HepG2 (cell line): ENCODE data around the gene LIME1. TPM values are rescaled to one million over a fixed set of nuclear protein-coding genes. Genes with fewer than 3 reads are reported as not detected.

ENCODE experiments used
- CEBPB ChIP-seq: IDR thresholded peaks from 2 replicates; pipeline ENCODE4 v1.6.1; 2011; ENCODE audit warnings: low read depth, low read length, improper control_type of control experiment, borderline replicate concordance
- JUN ChIP-seq: sonication (generic); formaldehyde crosslinking; IDR thresholded peaks from 2 replicates; pipeline ENCODE4 v1.4.0; 2020; ENCODE audit warnings: mild to moderate bottlenecking, missing genetic modification reagents
- KDM5A ChIP-seq: fragments of 200-600 bp; sonication (generic); IDR thresholded peaks from 2 replicates; pipeline ENCODE4 v1.7.0; 2018; ENCODE audit warnings: antibody characterized with exemption, mild to moderate bottlenecking, low read length, borderline replicate concordance
- MXD4 ChIP-seq: IDR thresholded peaks from 2 replicates; pipeline ENCODE4 v1.6.1; 2016; ENCODE audit warnings: mild to moderate bottlenecking, missing biosample characterization, missing genetic modification reagents
- NFE2L1 ChIP-seq: sonication (generic); formaldehyde crosslinking; IDR thresholded peaks from 2 replicates; pipeline ENCODE4 v1.4.0; 2020; ENCODE audit warnings: missing genetic modification reagents, mild to moderate bottlenecking, borderline replicate concordance
- SKI ChIP-seq: fragments of 450-650 bp; IDR thresholded peaks from one replicate; pipeline ENCODE4 v1.6.1; 2018; ENCODE audit warnings: mild to moderate bottlenecking; ENCODE audit not compliant: partially characterized antibody
- TP53 ChIP-seq: sonication (generic); formaldehyde crosslinking; conservative IDR thresholded peaks from 2 replicates; pipeline ENCODE4 v1.4.0; 2020; ENCODE audit warnings: missing genetic modification reagents
- TRIM24 ChIP-seq: sonication (generic); formaldehyde crosslinking; IDR thresholded peaks from 2 replicates; pipeline ENCODE4 v1.8.0; 2022; ENCODE audit warnings: mild to moderate bottlenecking, missing genetic modification reagents
- ZBTB1 ChIP-seq: sonication (generic); formaldehyde crosslinking; IDR thresholded peaks from 2 replicates; pipeline ENCODE4 v1.4.0; 2020; ENCODE audit warnings: missing genetic modification reagents, borderline replicate concordance
- ZFP1 ChIP-seq: IDR thresholded peaks from 2 replicates; pipeline ENCODE4 v1.6.1; 2016
- ZFP62 ChIP-seq: sonication (generic); formaldehyde crosslinking; IDR thresholded peaks from 2 replicates; pipeline ENCODE4 v1.4.0; 2020; ENCODE audit warnings: missing genetic modification reagents
- ZNF296 ChIP-seq: sonication (generic); formaldehyde crosslinking; conservative IDR thresholded peaks from 2 replicates; pipeline ENCODE4 v1.5.0; 2020; ENCODE audit warnings: mild to moderate bottlenecking, missing genetic modification reagents
- ZNF83 ChIP-seq: sonication (generic); formaldehyde crosslinking; IDR thresholded peaks from 2 replicates; pipeline ENCODE4 v1.4.0; 2020; ENCODE audit warnings: missing genetic modification reagents, mild to moderate bottlenecking, borderline replicate concordance
- ZSCAN22 ChIP-seq: sonication (generic); formaldehyde crosslinking; IDR thresholded peaks from 2 replicates; pipeline ENCODE4 v1.4.0; 2020; ENCODE audit warnings: mild to moderate bottlenecking, missing genetic modification reagents
- polyA plus RNA-seq, 8 experiments: library from polyadenylated mRNA; depleted of rRNA in 3 of 8; stranded (reverse) in 7 of 8; unstranded in 1 of 8; fragments of >200 nt; fragmentation: Illumina TruSeq in 4 of 8; extraction: Trizol in 4 of 8; gene quantifications; 2 replicates each; pipeline versions ENCODE4 v1.2.1 to v1.2.3, GENCODE V29; 2011 to 2016; ENCODE audit warnings: low read depth in 4 of 8, missing spikeins in 1 of 8, mixed read lengths in 1 of 8; ENCODE audit not compliant: insufficient read depth in 1 of 8
- total RNA-seq, 5 experiments: library from RNA; depleted of rRNA; stranded (reverse); fragments of >200 nt; fragmentation: Illumina TruSeq; extraction: Trizol; gene quantifications; 2 replicates each; pipeline ENCODE4 v1.2.3, GENCODE V29; 2016; ENCODE audit warnings: low read depth in 1 of 5
- TF ChIP-seq, protein P1 (sequence below): IDR thresholded peaks from 2 replicates; pipeline ENCODE4 v1.6.1; 2012; ENCODE audit warnings: low read depth, low read length, improper control_type of control experiment
- TF ChIP-seq, protein P2 (sequence below): sonication (generic); formaldehyde crosslinking; IDR thresholded peaks from 2 replicates; pipeline ENCODE4 v1.4.0; 2020; ENCODE audit warnings: missing genetic modification reagents
- TF ChIP-seq, protein P3 (sequence below): sonication (generic); formaldehyde crosslinking; IDR thresholded peaks from 2 replicates; pipeline ENCODE4 v1.4.0; 2020; ENCODE audit warnings: low read depth, mild to moderate bottlenecking, missing genetic modification reagents
- TF ChIP-seq, protein P4 (sequence below): sonication (generic); formaldehyde crosslinking; IDR thresholded peaks from 2 replicates; pipeline ENCODE4 v1.4.0; 2020; ENCODE audit warnings: missing genetic modification reagents, borderline replicate concordance

LIME1 gene
- total and polyA plus RNA-seq, 2 of the 13 experiments (the other 11 are each of a cell fraction or from before 2014, with no cell fraction given): 13.0 to 61.5 TPM

DNA sequence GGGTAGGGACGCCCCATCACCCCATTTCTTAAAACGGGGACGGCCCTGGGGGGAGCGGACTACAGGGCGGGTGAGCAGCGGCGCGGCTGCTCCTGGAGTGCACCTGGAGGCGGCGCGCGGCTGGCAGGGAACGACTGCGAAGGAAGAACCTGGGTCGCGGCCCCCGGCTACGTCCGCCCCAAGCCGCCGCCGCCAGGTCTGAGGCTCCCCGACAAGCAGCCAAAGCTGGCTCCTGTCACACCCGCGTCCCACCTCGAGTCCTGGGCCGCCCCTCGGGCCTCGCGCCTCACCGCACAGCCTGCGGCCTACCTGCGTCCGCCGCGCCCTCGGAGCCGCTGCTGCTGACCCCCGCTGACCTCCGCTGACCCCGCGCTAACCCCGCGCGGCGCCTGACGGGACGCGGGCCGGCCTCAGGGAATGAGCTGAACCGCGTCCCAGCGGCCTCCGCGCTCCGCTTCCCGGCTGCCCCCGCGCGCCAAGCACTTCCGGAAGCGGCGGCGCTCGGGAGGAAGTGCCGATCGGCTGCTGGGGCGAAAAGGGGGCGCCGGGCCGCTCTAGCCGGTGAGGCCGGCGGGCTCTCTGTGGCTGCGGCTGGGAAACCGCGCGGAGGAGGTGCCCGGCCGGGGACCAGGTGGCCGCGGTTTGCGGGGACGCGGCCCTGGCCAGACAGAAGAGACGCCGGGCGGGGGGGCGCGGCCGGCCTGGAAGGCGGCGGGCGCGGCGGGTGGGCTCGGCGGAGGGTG, 28.7 kb upstream of the LIME1 start, which contains the start of the genes ARFRP1 and ZGPAT (continued):
- TF ChIP-seq TP53 (CRISPR knock-in tag) (no peak), TRIM24 (CRISPR knock-in tag) (no peak), ZBTB1 (CRISPR knock-in tag) (no peak), MXD4 (CRISPR knock-in tag) (peak; percentile 93), JUN (peak; percentile 75; the same call in 1 of the 2 replicates), SKI (peak; percentile 94), KDM5A (peak; percentile 65; the same call in 1 of the 2 replicates), ZFP62 (CRISPR knock-in tag) (peak; percentile 100), NFE2L1 (CRISPR knock-in tag) (peak; percentile 74; the same call in 1 of the 2 replicates), ZNF83 (CRISPR knock-in tag) (peak; percentile 97; the same call in 1 of the 2 replicates), ZFP1 (no peak; the same call in 1 of the 2 replicates), CEBPB (no peak), ZSCAN22 (CRISPR knock-in tag) (no peak), ZNF296 (CRISPR knock-in tag) (peak; percentile 75; the same call in 1 of the 2 replicates)
- TF ChIP-seq, protein P1, sequence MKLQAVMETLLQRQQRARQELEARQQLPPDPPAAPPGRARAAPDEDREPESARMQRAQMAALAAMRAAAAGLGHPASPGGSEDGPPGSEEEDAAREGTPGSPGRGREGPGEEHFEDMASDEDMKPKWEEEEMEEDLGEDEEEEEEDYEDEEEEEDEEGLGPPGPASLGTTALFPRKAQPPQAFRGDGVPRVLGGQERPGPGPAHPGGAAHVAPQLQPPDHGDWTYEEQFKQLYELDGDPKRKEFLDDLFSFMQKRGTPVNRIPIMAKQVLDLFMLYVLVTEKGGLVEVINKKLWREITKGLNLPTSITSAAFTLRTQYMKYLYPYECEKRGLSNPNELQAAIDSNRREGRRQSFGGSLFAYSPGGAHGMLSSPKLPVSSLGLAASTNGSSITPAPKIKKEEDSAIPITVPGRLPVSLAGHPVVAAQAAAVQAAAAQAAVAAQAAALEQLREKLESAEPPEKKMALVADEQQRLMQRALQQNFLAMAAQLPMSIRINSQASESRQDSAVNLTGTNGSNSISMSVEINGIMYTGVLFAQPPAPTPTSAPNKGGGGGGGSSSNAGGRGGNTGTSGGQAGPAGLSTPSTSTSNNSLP: no peak
- TF ChIP-seq, protein P2, sequence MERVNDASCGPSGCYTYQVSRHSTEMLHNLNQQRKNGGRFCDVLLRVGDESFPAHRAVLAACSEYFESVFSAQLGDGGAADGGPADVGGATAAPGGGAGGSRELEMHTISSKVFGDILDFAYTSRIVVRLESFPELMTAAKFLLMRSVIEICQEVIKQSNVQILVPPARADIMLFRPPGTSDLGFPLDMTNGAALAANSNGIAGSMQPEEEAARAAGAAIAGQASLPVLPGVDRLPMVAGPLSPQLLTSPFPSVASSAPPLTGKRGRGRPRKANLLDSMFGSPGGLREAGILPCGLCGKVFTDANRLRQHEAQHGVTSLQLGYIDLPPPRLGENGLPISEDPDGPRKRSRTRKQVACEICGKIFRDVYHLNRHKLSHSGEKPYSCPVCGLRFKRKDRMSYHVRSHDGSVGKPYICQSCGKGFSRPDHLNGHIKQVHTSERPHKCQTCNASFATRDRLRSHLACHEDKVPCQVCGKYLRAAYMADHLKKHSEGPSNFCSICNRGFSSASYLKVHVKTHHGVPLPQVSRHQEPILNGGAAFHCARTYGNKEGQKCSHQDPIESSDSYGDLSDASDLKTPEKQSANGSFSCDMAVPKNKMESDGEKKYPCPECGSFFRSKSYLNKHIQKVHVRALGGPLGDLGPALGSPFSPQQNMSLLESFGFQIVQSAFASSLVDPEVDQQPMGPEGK (CRISPR knock-in tag): peak; percentile 86
- TF ChIP-seq, protein P3, sequence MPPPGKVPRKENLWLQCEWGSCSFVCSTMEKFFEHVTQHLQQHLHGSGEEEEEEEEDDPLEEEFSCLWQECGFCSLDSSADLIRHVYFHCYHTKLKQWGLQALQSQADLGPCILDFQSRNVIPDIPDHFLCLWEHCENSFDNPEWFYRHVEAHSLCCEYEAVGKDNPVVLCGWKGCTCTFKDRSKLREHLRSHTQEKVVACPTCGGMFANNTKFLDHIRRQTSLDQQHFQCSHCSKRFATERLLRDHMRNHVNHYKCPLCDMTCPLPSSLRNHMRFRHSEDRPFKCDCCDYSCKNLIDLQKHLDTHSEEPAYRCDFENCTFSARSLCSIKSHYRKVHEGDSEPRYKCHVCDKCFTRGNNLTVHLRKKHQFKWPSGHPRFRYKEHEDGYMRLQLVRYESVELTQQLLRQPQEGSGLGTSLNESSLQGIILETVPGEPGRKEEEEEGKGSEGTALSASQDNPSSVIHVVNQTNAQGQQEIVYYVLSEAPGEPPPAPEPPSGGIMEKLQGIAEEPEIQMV: peak; percentile 99
- TF ChIP-seq, protein P4, sequence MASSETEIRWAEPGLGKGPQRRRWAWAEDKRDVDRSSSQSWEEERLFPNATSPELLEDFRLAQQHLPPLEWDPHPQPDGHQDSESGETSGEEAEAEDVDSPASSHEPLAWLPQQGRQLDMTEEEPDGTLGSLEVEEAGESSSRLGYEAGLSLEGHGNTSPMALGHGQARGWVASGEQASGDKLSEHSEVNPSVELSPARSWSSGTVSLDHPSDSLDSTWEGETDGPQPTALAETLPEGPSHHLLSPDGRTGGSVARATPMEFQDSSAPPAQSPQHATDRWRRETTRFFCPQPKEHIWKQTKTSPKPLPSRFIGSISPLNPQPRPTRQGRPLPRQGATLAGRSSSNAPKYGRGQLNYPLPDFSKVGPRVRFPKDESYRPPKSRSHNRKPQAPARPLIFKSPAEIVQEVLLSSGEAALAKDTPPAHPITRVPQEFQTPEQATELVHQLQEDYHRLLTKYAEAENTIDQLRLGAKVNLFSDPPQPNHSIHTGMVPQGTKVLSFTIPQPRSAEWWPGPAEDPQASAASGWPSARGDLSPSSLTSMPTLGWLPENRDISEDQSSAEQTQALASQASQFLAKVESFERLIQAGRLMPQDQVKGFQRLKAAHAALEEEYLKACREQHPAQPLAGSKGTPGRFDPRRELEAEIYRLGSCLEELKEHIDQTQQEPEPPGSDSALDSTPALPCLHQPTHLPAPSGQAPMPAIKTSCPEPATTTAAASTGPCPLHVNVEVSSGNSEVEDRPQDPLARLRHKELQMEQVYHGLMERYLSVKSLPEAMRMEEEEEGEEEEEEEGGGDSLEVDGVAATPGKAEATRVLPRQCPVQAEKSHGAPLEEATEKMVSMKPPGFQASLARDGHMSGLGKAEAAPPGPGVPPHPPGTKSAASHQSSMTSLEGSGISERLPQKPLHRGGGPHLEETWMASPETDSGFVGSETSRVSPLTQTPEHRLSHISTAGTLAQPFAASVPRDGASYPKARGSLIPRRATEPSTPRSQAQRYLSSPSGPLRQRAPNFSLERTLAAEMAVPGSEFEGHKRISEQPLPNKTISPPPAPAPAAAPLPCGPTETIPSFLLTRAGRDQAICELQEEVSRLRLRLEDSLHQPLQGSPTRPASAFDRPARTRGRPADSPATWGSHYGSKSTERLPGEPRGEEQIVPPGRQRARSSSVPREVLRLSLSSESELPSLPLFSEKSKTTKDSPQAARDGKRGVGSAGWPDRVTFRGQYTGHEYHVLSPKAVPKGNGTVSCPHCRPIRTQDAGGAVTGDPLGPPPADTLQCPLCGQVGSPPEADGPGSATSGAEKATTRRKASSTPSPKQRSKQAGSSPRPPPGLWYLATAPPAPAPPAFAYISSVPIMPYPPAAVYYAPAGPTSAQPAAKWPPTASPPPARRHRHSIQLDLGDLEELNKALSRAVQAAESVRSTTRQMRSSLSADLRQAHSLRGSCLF (CRISPR knock-in tag): no peak
